BLaER1 (cell line): ENCODE data around the gene POTEB2.
"Not testable (repeated sequence)": the region's sequence is repeated elsewhere in the genome, so short reads cannot be mapped to it uniquely, and the experiment has no call there.

Experiments
- H3K27ac ChIP-seq: shearing (Covaris generic); formaldehyde crosslinking; 2 replicates; pipeline ENCODE4 v1.8.1; 2022
- H3K27me3 ChIP-seq: shearing (Covaris generic); formaldehyde crosslinking; 2 replicates; pipeline ENCODE4 v1.8.1; 2022
- H3K36me3 ChIP-seq: shearing (Covaris generic); formaldehyde crosslinking; 2 replicates; pipeline ENCODE4 v1.8.1; 2022
- H3K4me1 ChIP-seq: shearing (Covaris generic); formaldehyde crosslinking; 2 replicates; pipeline ENCODE4 v1.8.1; 2022
- H3K4me2 ChIP-seq: shearing (Covaris generic); formaldehyde crosslinking; 2 replicates; pipeline ENCODE4 v1.8.1; 2022
- H3K4me3 ChIP-seq: shearing (Covaris generic); formaldehyde crosslinking; 2 replicates; pipeline ENCODE4 v1.8.1; 2022
- H3K9ac ChIP-seq: shearing (Covaris generic); formaldehyde crosslinking; 2 replicates; pipeline ENCODE4 v1.8.1; 2022
- H3K9me3 ChIP-seq: shearing (Covaris generic); formaldehyde crosslinking; 2 replicates; pipeline ENCODE4 v1.8.1; 2022
- H4K20me1 ChIP-seq: shearing (Covaris generic); formaldehyde crosslinking; 2 replicates; pipeline ENCODE4 v1.8.1; 2022

Gene POTEB2

DNA sequence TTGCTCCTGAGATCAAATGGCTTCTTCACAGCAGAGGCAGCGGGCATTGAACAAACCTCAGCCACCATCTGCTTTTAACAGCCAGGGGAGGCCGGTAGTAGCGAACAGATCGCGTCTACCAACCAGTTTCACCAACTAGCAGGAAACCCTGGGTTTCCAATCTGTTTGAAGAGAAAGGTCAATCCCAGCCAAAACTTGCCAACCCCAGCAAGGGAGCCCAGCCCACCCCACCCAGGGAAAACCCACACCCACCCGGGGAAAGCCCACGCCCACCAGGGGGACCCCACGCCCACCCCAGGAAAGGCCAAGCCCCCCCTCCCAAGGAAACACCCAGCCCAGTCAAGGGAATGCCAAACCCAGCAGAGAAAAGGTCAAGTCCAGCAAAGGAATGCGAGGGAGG, at the start of gene POTEB2:
Gene POTEB2, minus strand, starts transcription at position 101 of the 400 bp plus-strand sequence. Its CDS starts 33 bp downstream, at position 68.
- H3K9ac ChIP-seq, H4K20me1 ChIP-seq, H3K9me3 ChIP-seq, H3K4me3 ChIP-seq, H3K36me3 ChIP-seq, H3K27me3 ChIP-seq, H3K4me1 ChIP-seq, H3K4me2 ChIP-seq, H3K27ac ChIP-seq: not testable (repeated sequence)

DNA sequence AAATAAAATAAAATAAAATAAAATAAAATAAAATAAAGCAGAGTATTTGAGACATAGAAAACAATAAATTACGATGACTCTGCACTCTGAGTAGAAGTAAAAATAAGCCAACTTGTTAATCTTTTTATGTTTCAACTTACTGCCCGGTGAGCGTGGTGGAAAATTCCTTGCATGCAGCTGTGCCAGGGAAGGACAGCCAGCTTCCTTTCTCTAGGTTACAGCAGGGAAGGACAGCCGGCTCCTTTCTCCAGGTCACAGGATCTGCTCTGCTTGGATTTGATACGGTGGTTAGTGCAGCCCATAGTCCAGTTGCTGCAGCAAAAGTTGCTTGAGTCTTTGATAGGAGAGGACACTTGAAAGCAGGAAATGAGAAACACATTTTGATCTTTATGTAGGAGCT, 13.8 kb upstream of the POTEB2 start:
- H3K9me3 ChIP-seq, H3K4me2 ChIP-seq, H3K9ac ChIP-seq, H3K27ac ChIP-seq, H3K27me3 ChIP-seq, H3K4me3 ChIP-seq, H3K4me1 ChIP-seq, H3K36me3 ChIP-seq, H4K20me1 ChIP-seq: not testable (repeated sequence)

DNA sequence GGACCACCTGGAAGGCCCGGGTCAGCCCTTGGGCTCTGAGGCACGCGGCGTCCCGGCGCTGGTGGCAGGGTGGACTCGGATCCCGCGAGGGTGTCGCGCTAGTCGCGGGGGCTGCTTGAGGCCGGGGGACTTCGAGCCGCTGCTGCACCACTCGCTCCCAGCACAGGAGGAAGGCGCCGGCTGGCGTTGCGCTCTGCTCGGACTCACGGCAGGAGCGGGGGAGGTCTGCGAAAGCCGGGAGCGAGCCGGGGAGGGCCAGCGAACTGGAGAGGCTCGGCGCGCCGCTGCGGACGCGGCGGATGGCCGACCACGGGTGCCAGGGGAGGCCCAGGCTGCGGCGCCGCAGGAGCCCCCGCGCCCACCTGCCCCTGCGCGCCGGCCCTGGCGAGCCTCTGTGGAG, 12.3 kb upstream of the POTEB2 start:
- not testable (repeated sequence) for H3K27ac ChIP-seq, H3K36me3 ChIP-seq, H3K9ac ChIP-seq, H3K9me3 ChIP-seq, H3K27me3 ChIP-seq, H3K4me3 ChIP-seq, H3K4me2 ChIP-seq, H3K4me1 ChIP-seq, H4K20me1 ChIP-seq

DNA sequence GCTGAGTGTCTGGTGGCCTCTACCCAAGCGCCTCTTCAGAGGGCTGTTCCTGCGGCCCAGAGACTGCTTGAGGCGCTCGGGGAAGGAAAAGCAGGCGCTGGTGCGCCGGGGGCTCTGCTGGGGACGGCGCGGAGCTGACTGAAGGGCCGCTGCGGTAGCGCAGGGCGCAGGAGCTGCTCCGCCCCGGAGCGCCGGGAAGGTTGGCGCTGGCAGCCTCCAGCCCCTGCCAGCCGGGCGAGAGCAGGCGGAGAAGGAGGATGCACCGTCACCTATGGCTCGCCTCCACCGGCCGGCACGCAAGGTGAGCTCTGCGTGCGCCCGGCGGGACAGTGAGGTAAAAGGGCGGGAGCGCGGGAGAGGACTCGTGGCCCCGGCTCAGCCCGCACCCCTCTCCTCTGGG, 11.7 kb upstream of the POTEB2 start:
- not testable (repeated sequence) for H3K4me3 ChIP-seq, H3K9ac ChIP-seq, H3K36me3 ChIP-seq, H3K27ac ChIP-seq, H3K27me3 ChIP-seq, H4K20me1 ChIP-seq, H3K4me2 ChIP-seq, H3K4me1 ChIP-seq, H3K9me3 ChIP-seq
